Measurements from ENCODE around the gene SPSB3.
"Not testable (repeated sequence)": the region's sequence is repeated elsewhere in the genome, so short reads cannot be mapped to it uniquely, and the experiment has no call there.

Gene SPSB3

DNA sequence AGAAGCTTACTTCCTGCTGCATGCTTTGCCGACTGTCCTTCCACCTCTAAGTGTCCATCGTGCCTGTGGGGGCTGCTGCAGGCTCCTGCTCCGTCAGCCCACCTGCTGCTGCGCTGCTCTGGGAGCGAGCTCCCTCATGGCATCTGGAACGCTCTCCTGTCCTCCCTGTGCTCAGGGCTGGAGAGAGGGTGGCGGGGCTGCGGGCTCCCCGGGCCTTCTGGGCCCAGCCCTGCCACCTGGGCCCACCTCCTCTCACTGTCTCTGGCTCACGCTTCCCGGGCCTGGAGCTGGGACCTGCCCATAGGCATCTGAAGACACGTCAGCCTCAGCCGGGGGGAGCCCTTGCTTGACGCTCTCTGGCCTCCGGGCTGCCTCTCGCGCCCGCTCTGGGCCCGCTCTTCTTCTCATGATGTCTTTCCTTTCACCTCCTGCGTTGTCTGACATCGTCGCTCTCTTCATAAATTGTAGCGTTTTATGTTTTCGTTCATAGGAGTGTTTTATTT is 38.0 kb downstream of the SPSB3 start:
- in situ Hi-C loops (cut with MboI; ENCODE audit: low sequenced_read_pairs), result no loop called here

DNA sequence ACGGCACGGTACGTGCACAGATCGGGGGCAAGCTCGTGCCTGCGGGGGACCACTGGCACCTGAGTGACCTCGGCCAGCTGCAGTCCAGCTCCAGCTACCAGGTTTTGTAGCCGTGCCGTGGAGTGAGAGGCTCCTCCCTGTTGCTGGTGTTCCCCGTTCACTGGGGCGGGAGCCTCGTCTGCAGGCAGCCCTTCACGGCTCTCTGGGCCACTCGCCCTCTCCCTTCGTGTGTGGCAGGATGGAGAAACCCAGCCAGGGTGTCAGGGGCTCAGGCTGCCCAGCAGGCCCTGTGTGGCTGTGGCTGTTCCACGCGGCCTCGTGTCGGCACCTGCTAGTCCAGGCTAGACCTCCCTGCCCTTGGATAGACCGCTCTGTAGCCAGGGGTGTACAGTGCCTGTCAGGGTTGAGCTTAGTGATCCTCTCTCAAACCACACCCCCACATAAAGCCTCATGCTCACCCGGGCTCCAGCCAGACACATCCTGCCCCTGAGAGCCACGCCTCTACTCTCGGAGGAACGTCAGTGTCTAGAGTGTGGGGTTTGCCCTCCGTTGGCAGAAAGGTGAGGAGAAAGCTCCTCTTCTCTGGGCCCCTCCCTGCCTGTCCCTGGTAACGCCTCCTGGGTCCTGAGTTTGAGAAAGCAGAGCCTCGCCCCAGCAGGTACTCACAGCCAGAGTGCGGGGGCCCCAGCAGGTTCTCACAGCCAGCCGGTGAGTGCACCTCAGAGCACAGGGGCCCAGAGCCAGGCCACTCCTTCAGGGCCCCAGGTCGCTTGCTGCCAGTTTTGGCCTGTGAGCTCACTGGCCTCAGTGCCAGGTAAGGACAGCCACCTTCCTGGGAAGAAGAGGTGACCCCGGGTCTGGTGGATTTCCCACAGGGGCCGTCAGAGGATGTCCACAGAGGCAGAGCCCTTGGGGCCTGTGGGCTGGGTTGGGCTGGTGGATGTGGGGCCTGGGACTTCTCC is 38.7 kb downstream of the SPSB3 start:
- in situ Hi-C loops (cut with MboI; ENCODE audit: low sequenced_read_pairs), result no loop called here

DNA sequence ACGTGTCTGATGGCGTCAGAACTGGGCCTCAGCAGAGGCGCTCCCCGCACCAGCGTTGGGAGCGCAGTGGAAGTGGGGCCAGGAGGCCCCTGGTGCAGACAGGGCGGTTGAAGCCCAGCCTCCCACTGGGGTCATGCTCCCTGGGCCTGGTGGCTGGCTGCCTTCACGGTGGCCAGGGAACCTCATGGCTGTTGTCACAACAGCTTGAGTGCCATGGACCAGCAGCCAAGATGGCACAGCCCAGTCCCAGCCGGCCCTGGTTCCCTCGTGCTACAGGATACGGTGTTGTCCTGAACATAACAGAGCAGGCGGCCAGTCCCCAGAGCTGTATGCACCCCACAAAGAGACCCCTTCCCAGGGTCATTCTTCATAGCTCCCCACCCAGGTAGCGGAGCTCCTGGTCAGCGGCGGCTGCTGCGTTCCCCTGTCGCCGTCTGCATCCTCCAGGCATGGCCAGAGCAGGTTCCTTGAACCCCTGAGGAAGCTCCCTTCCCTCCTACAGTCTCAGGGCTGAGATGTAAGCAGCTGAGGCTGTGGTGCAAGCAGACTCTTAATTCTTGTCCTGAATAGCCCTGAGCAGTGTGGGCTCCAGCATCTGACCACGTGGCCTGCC is 40.7 kb downstream of the SPSB3 start:
- in situ Hi-C loops (cut with MboI; ENCODE audit: low sequenced_read_pairs), result no loop called here

DNA sequence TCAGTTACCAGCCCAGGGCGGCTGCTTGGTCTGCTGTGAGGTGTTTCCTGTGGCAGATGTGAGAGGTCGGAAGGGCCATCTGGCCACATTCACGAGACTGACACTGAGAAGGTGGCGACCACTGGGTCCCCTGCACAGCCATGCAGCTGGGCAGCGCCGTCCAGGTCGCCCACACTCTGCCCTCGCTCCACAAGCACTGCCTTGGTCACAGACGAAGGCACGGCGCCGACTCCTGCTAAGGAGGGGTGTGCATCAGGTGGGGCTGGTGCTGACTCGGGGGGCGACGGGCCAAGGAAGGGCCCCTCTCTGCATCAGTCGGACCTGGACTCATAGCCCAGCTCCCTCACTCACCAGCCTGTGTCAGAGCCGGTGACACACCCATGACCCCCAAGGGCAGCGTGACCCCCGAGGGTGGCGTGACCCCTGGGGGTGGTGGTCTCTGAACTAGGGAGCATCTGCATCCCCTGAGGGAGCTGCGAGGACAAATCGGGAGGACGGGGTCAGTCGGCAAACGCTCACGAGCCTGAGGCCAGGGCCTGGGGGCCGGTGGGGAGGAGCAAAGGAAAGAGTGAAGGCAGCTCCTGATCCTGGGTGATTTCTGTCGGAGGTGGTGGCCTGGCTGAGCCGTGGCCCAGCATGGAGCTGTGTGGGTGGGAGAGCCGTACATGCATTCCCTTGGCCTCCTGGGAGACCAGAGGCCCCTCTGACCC is 41.4 kb downstream of the SPSB3 start:
- in situ Hi-C loops (cut with MboI; ENCODE audit: low sequenced_read_pairs), result no loop called here

DNA sequence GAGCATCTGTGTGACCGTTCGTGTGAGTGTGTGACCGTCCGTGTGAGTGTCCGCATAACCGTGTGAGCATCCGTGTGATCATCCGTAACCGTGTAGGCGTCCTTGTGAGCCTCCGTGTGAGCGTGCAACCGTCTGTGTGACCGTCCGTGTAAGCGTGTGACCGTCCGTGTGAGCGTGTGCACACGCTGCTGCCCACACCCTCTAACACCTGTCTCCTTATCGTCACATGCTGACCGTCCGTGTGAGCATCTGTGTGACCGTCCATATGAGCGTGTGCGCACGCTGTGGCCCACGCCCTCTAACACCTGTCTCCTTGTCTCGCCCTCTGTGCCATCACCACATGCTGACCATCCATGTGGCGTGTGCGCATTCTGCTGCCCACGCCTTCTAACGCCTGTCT is 42.1 kb downstream of the SPSB3 start:
- in situ Hi-C loops (cut with MboI; ENCODE audit: low sequenced_read_pairs), result no loop called here

DNA sequence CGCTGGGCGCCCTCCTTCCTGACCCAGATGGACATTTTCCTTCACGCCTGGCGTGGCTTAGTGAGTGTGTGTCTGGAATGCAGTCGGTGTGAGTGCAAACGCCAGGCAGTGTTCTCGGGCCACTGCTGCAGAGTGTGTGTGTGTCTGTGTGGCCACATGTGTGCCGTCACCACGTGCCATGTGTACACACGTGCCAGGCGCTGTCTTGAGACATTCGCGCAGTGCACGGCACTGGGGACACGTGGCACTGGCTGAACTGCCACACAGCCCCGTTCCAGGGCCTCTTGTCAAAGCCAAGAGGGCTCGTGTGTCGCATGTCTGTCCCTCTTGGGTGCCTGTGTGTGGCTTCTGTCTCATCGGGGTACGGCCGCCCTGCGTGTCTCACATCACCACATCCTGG is 47.6 kb downstream of the SPSB3 start:
- in situ Hi-C loops (cut with MboI; ENCODE audit: low sequenced_read_pairs), result no loop called here

DNA sequence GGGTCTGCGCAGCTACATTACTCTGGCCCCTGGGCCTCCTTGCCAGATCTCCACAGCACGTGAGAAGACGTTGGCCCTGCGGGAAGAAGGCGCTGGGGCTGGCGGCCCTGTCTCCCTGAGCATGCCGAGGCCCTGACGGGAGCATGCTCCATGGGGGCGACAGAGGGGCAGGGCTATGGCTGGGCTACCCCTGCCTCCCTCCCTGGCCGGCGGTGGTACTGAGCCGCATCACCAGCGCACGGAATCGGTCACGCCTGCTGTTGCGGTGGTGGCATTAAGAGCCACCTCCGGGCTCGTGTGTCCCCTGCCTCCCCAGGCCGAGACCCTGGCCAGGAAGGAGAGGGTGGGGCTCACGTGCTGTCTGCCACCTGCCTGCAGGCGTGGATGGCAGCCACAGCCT is 48.2 kb downstream of the SPSB3 start:
- in situ Hi-C loops (cut with MboI; ENCODE audit: low sequenced_read_pairs), result no loop called here

DNA sequence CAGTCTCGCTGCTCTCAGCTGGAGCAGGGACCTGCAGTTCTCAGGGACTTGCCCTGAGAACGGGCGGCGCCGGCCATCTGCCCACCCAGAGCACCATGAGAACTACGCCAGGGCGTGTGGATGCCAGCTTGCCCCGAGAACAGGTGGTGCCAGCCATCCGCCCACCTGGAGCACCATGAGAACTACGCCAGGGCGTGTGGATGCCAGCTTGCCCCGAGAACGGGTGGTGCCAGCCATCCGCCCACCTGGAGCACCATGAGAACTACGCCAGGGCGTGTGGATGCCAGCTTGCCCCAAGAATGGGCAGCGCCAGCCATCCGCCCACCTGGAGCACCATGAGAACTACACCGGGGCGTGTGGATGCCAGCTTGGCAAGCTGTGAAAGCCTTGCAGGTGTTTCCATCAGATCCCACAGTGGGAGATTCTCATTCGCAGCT is 49.8 kb downstream of the SPSB3 start:
- in situ Hi-C loops (cut with MboI; ENCODE audit: low sequenced_read_pairs), result not testable (repeated sequence)

DNA sequence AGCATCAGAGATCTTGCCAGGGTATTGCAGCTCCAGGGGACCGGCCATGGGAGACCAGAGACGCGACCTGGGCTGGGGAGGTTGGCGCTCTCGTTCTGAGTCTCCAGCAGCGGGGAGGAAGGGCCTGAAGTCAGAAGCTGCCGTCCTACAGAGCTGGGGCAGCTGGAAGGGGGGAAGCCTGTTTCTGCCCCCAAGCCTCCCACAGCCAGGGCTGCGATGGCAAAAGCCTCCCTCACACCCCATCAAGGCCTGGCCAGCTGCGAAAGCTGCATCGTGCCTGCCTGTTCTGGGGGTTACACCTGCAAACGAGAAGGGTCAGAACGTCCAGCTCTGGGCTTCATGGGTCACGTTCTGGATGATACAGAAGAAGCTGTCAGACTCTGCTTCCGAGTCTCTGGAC is 50.3 kb downstream of the SPSB3 start:
- in situ Hi-C loops (cut with MboI; ENCODE audit: low sequenced_read_pairs), result no loop called here

DNA sequence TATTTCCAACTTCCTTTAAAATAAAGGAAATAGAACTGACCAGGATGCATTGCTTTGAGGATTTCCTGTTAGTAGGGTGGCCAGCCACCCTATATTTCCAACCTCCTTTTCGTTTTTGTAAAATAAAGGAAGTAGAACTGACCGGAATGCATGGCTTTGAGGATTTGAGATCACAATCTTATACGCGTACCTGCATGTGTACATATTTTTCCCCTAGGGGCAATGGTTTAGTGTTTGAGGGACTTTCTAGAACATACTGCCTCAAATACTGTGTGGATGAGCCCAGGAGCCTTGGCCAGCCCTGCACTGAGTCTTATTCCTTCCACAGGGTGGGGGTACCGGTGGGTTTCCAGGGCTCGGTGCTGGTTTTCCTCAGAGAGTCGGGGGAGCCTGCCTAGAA is 50.8 kb downstream of the SPSB3 start:
- in situ Hi-C loops (cut with MboI; ENCODE audit: low sequenced_read_pairs), result no loop called here

DNA sequence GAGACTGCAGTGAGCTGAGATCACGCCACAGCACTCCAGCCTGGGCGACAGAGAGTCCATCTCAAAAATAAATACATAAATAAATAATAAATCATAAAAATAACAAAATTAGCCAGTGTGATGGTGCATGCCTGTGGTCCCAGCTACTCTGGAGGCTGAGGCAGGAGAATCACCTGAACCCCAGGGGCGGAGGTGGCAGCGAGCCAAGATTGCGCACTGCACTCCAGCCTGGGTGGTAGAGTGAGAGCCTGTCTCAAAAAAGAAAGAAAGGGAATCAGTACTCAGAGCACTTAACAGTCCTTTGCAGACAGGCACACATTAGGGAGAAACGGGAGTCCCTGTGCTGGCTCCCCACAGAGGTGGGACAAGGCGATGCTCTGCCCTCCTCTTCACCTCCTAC is 51.3 kb downstream of the SPSB3 start:
- in situ Hi-C loops (cut with MboI; ENCODE audit: low sequenced_read_pairs), result no loop called here

DNA sequence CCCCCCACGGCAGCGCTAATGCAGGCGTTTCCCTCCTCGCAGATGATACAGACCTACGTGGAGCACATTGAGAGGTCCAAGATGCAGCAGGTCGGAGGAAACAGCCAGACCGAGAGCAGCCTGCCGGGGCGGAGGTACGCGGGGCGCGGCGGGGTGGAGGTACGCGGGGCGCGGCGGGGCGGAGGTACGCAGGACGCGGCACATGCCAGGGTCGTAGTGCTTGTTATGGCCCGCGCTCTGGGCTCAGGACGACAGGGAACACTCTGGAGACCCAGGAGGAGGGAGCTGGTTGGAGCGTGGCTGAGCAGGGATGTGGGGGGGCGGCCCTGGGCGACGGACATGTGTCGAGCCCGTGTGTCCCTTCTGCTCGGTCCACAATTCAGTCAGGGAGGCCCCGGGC is 52.9 kb downstream of the SPSB3 start:
- in situ Hi-C loops (cut with MboI; ENCODE audit: low sequenced_read_pairs), result no loop called here

DNA sequence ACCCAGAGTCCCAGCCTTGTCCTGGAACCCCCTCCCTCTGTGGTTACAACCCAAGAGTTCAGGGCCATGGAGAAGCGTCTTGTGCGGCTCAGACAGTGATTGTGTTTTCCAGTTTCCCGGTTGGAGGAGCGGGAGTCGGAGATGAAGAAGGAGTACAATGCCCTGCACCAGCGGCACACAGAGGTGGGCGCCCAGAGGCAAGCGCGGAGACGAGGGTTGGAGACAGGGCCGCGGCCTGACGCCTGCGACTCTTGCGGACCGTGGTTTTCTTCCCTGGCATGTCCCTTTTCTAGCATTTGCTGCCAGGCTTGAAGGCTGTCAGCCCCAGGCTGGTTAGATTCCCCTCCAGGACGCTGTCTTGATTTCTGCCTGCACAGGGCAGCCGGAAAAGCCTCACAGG is 53.3 kb downstream of the SPSB3 start:
- in situ Hi-C loops (cut with MboI; ENCODE audit: low sequenced_read_pairs), result no loop called here

DNA sequence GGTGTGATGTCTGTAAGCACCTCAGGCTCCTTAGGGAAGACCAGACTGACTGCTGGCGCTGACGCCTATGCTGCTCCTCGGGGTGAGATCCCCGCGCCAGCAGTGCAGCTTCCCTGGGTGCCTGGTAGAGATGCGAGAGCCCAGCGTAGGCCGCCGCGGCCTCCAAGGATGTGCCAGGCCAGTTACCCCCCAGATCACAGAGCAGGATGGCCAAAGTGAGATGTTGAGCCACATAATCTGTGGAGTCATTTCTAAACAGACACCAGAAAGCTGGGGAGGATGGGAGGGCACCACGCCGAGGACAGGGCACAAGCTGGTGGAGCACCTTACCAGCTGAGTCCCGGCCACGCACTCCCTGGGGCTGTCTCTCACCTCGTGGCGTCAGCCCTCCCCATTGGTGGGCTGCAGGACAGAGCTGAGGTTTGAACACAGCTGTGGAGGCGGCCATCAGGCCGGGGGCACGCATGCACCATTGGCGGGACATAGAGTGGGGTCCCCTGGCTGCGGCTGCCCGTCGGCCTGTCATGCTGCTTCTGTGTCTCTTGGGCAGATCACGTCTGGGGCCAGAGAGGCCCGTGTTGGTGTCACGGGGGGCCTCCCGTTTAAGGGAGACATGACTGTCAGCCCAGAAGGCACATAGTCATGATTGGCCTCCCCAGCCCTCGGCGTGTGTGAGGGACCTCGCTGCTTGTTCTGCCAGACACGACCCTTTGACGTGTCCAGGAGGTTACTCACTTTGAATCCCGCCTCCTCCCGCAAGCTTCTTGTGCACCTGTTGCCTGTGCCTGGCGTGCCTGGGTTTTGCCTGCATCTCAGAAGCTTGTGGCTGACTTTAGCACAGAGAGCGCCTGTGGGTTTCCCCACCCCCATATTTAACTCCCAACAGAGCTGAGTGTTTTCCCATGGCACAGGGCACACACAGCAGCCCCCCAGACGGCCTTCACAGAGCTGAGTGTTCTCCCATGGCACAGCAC is 54.4 kb downstream of the SPSB3 start:
- in situ Hi-C loops (cut with MboI; ENCODE audit: low sequenced_read_pairs), result no loop called here
